SK-N-SH treated with all-trans-retinoic acid at 6 μM for 48 hours (cell line): ENCODE results near the gene PAPSS2.

ENCODE experiments used
- ARNTL ChIP-seq: fragments of 450-650 bp; formaldehyde crosslinking; IDR thresholded peaks from 2 replicates; pipeline ENCODE4 v1.5.0; 2020; ENCODE audit warnings: low read depth, mild to moderate bottlenecking, moderate library complexity, borderline replicate concordance
- GLIS3 ChIP-seq: fragments of 250-450 bp; sonication (Bioruptor Pico); IDR thresholded peaks from 2 replicates; pipeline ENCODE4 v1.5.0; 2020; ENCODE audit warnings: mild to moderate bottlenecking, moderate library complexity
- OSR1 ChIP-seq: fragments of 250-450 bp; sonication (Bioruptor Pico); IDR thresholded peaks from 2 replicates; pipeline ENCODE4 v1.8.0; 2022; ENCODE audit warnings: moderate library complexity, mild to moderate bottlenecking, inconsistent platforms
- PATZ1 ChIP-seq: fragments of 250-450 bp; sonication (Bioruptor Pico); IDR thresholded peaks from 2 replicates; pipeline ENCODE4 v1.8.0; 2020; ENCODE audit warnings: mild to moderate bottlenecking, moderate library complexity, borderline replicate concordance
- POU6F1 ChIP-seq: fragments of 250-450 bp; sonication (Bioruptor Pico); IDR thresholded peaks from 2 replicates; pipeline ENCODE4 v1.8.0; 2021; ENCODE audit warnings: low read depth, mild to moderate bottlenecking, moderate library complexity, borderline replicate concordance
- RARB ChIP-seq: fragments of 250-450 bp; sonication (Bioruptor Pico); IDR thresholded peaks from 2 replicates; pipeline ENCODE4 v1.8.0; 2021; ENCODE audit warnings: mild to moderate bottlenecking, moderate library complexity
- SNAI2 ChIP-seq: fragments of 250-450 bp; sonication (Bioruptor Pico); IDR thresholded peaks from 2 replicates; pipeline ENCODE4 v1.5.0; 2020; ENCODE audit warnings: mild to moderate bottlenecking, moderate library complexity
- TCF4 ChIP-seq: fragments of 250-450 bp; sonication (Bioruptor Pico); IDR thresholded peaks from 2 replicates; pipeline ENCODE4 v1.8.0; 2021; ENCODE audit warnings: mild to moderate bottlenecking, moderate library complexity, borderline replicate concordance
- TOX ChIP-seq: fragments of 250-450 bp; sonication (Bioruptor Pico); IDR thresholded peaks from 2 replicates; pipeline ENCODE4 v1.8.0; 2021; ENCODE audit warnings: mild to moderate bottlenecking, moderate library complexity, borderline replicate concordance
- ZFP30 ChIP-seq: fragments of 450-650 bp; formaldehyde crosslinking; IDR thresholded peaks from 2 replicates; pipeline ENCODE4 v1.5.0; 2022; ENCODE audit warnings: mild to moderate bottlenecking, moderate library complexity
- ZNF70 ChIP-seq: fragments of 450-650 bp; formaldehyde crosslinking; IDR thresholded peaks from 2 replicates; pipeline ENCODE4 v1.5.0; 2020; ENCODE audit warnings: mild to moderate bottlenecking, moderate library complexity
- ZNF8 ChIP-seq: fragments of 450-650 bp; formaldehyde crosslinking; IDR thresholded peaks from 2 replicates; pipeline ENCODE4 v1.5.0; 2020; ENCODE audit warnings: mild to moderate bottlenecking, moderate library complexity
- TF ChIP-seq, protein P1 (sequence below): fragments of 250-450 bp; sonication (Bioruptor Pico); IDR thresholded peaks from 2 replicates; pipeline ENCODE4 v1.5.1; 2020; ENCODE audit warnings: low read depth, mild to moderate bottlenecking, moderate library complexity

GRCh38 chr10:87746911-87747310, 87.2 kb downstream of the PAPSS2 start:
- TF ChIP-seq ZFP30 (CRISPR knock-in tag) = no peak
- TF ChIP-seq POU6F1 = no peak
- TF ChIP-seq, protein P1, sequence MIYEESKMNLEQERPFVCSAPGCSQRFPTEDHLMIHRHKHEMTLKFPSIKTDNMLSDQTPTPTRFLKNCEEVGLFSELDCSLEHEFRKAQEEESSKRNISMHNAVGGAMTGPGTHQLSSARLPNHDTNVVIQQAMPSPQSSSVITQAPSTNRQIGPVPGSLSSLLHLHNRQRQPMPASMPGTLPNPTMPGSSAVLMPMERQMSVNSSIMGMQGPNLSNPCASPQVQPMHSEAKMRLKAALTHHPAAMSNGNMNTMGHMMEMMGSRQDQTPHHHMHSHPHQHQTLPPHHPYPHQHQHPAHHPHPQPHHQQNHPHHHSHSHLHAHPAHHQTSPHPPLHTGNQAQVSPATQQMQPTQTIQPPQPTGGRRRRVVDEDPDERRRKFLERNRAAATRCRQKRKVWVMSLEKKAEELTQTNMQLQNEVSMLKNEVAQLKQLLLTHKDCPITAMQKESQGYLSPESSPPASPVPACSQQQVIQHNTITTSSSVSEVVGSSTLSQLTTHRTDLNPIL (CRISPR knock-in tag) = no peak
- TF ChIP-seq OSR1 (CRISPR knock-in tag) = no peak
- TF ChIP-seq TOX (CRISPR knock-in tag) = no peak
- no peak for TF ChIP-seq ZNF8 (CRISPR knock-in tag)
- TF ChIP-seq PATZ1 (CRISPR knock-in tag) = no peak
- no peak for TF ChIP-seq RARB (CRISPR knock-in tag)
- no peak for TF ChIP-seq ZNF70 (CRISPR knock-in tag)
- TF ChIP-seq TCF4 (CRISPR knock-in tag) = no peak
- no peak for TF ChIP-seq ARNTL (CRISPR knock-in tag)
- TF ChIP-seq GLIS3 (CRISPR knock-in tag) = no peak
- TF ChIP-seq SNAI2 (CRISPR knock-in tag) = no peak
